Brain microvascular endothelial cell (primary cell): ENCODE data around the gene WNT5B.

ENCODE experiments used
- DNase-seq: peaks from one replicate; pipeline ENCODE4 v3.0.0-alpha.2; 2020
- H3K27ac ChIP-seq: fragments of 250-450 bp; sonication (Bioruptor Pico); 2 replicates; pipeline ENCODE4 v1.5.1; 2020; ENCODE audit warnings: mild to moderate bottlenecking, moderate library complexity
- H3K27me3 ChIP-seq: fragments of 250-450 bp; sonication (Bioruptor Pico); replicated peaks from 2 replicates; pipeline ENCODE4 v1.5.1; 2020; ENCODE audit warnings: mild to moderate bottlenecking
- H3K36me3 ChIP-seq: fragments of 250-450 bp; sonication (Bioruptor Pico); replicated peaks from 2 replicates; pipeline ENCODE4 v1.5.1; 2020; ENCODE audit warnings: mild to moderate bottlenecking
- H3K4me3 ChIP-seq: 2 replicates; pipeline ENCODE4 v1.5.1; 2011; ENCODE audit warnings: low read depth, mild to moderate bottlenecking, control low read depth, low read length, moderate library complexity
- CTCF ChIP-seq: IDR thresholded peaks from 2 replicates; pipeline ENCODE4 v1.5.1; 2011; ENCODE audit warnings: low read depth, mild to moderate bottlenecking, moderate library complexity, low read length, control low read depth, inconsistent platforms; ENCODE audit errors: missing control alignments
- in situ Hi-C: cut with HindIII; loops from 2 replicates; pipeline ENCODE4 v1.10.0; 2017; ENCODE audit warnings: low sequenced_read_pairs, low pct_ligation_motif_present

Gene WNT5B

GRCh38 chr12:1695886-1696670 lies 67.0 kb downstream of the WNT5B start:
- Histone ChIP-seq H3K4me3 (no peak overlapping the region), H3K36me3 (no peaks in the 10 kb centered on the region), H3K27me3 (no peaks in the 10 kb centered on the region), H3K27ac (no peak overlapping the region)
- in situ Hi-C loops, result loop anchor here (25.0 kb wide), 1 partner anchor 266 kb away; no protein-coding TSS in a partner anchor
- TF ChIP-seq CTCF, result no peak
- no peak for DNase-seq

DNA sequence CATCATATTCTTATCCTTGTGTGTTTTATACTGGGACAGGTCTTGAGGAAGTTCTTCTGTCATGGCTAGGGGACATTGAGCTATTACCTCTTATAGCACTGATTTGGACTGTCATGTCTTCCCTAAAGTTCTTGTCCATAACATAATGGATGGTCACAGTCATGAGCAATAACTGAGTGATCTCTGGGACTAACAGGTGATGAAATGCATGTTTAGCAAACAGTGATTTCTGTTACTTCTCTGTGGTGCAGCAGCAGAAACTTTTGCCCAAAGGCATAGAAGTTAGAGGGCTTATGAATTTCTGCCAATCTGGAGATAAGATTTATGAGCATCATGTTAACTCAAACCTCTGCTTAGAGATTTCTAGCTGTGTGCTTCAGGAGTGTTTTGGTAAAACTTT lies 67.8 kb downstream of the WNT5B start:
- no peaks in the 10 kb centered on the region for H3K36me3 ChIP-seq
- no peak overlapping the region for H3K4me3 ChIP-seq
- TF ChIP-seq CTCF, result no peak
- H3K27me3 ChIP-seq, result no peaks in the 10 kb centered on the region
- in situ Hi-C loops, result loop anchor here (25.0 kb wide), 1 partner anchor 266 kb away; no protein-coding TSS in a partner anchor
- DNase-seq, result no peak
- no peak overlapping the region for H3K27ac ChIP-seq
